ENCODE results near the gene MMGT1. TPM values are rescaled to one million over a fixed set of nuclear protein-coding genes. Genes with fewer than 3 reads are reported as not detected.
"Not testable (repeated sequence)": the region's sequence is repeated elsewhere in the genome, so short reads cannot be mapped to it uniquely, and the experiment has no call there.

The MMGT1 gene
- total RNA-seq, 1 experiment from 2014 or later, result 21.1 TPM

DNA sequence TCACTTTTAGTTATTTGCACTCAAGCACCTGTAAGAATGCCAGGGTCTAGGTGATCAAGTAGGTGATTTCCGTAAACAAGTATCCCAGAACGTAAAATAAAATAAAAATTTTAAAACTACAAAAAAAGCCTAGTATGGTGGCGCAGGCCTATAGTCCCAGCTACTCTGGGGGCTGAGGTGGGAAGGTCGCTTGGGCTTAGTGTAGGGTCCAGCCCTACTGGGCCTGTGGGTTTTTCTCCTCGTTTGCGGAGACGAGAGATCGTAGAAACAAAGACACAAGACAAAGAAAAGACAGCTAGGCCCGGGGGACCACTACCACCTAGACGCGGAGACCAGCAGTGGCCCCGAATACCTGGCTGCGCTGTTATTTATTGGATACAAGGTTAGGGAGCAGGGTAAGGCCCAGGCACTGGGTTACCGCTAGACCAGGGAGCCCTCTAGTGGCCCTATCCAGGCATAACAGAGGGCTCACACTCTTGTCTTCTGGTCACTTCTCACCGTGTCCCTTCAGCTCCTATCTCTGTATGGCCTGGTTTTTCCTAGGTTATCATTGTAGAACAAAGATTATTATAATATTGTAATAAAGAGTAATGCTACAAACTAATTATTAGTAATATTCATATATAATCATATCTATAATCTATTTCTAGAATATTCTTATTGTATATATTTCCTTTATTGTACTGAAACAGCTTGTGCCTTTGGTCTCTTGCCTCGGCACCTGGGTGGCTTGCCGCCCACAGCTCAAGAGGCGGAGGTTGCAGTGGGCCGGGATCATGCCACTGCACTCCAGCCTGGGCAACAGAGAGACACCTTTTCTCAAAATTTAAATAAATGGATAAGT lies 41.9 kb downstream of the MMGT1 start:
- in situ Hi-C loops (cut with HindIII; ENCODE audit: low sequenced_read_pairs), result no loop called here
- DNase-seq (ENCODE audit: low spot score), result peak; percentile 64

DNA sequence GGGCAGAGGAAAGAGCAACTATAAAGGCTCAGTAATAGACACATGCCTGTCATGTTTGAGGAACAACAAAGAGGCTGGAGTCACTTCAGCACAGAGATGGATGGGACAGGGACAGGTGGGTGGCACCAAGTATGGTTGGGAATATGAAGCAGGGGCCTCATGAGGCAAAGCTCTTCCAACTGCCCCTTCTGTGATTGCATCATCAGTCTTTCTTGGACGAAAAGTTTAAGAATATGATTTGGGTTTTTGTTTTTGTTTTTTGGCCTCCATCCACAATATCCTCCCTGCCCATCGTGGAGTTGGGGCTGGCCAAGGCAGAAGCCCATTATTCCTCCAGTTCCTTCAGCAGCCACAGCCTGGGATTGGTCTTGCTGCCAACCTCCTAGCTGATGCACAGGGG lies 45.9 kb downstream of the MMGT1 start:
- no peak for DNase-seq (ENCODE audit: low spot score)
- in situ Hi-C loops (cut with HindIII; ENCODE audit: low sequenced_read_pairs), result no loop called here

DNA sequence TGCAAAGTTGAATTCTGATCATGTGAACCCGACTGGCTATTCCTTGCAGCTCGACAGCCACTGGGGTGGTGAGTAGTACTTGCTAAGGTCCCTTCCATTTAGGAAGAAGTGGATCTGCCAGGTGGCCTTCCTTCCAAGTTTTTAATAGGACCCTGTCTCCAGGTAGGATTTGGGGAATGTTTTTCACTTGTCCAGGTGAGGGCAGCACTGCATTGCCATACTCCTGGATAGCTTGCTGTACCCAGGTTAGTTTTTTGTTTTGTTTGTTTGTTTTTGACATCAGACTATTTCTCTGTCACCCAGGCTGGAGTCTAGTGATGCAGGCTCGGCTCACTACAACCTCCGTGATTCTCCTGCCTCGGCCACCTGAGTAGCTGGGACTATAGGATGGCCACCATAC lies 50.4 kb downstream of the MMGT1 start:
- no peak for DNase-seq (ENCODE audit: low spot score)
- in situ Hi-C loops (cut with HindIII; ENCODE audit: low sequenced_read_pairs), result no loop called here

DNA sequence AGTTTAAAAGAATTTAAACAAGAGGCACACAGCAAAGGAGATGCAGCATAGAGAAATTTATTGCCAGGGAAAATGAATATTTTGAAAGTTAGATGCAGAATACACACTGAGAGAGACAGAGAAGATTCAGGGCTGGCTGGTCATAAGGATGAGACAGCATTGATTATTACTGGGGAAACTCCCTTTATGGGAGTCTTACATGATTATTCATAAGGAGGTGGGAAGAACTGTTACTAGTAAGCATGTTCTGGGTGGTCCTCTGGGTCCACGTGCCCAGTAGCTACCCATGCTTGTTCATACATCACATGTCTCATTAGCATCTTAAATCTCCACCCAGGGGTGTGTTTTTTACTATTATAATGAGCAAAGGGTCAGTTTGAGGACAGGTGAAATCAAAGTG lies 53.3 kb downstream of the MMGT1 start:
- in situ Hi-C loops (cut with HindIII; ENCODE audit: low sequenced_read_pairs); DNase-seq (ENCODE audit: low spot score): not testable (repeated sequence)

DNA sequence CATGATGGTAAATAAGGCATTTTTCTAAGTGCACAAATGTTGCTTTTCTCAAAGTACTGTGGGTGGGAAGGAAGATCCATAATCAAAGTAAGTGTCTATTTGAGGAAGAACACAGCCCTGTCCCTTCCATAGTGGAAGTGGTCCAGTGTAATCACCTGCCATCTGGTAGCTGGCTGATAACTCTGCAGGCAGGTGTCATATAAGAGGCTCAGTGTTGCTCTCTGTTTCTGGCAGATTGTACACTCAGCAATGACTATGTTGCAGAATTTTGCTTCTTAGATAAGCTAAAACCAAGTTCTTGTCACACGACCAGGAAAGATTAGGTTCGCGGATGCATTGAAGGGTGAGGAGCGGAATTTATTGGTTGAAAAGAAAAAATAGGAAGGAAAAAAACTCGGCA lies 59.4 kb downstream of the MMGT1 start:
- peak; percentile 85 for DNase-seq (ENCODE audit: low spot score)
- in situ Hi-C loops (cut with HindIII; ENCODE audit: low sequenced_read_pairs), result no loop called here

Other genes with a start within 250 kb of the MMGT1 start
- gene CT45A3, start 205.8 kb downstream of the MMGT1 start, total RNA-seq (2014; rRNA removed; shearing (Covaris generic)), result 1.7 TPM in 1 of 2 replicates, not detected in the other
- gene CT45A5, start 188.5 kb downstream of the MMGT1 start, total RNA-seq (2014; rRNA removed; shearing (Covaris generic)), result 0.61 TPM in 1 of 2 replicates, not detected in the other
- not detected in 2 replicates for gene CT45A6, start 171.2 kb downstream of the MMGT1 start, total RNA-seq (2014; rRNA removed; shearing (Covaris generic))
- not detected in 2 replicates for gene CT45A2, start 154.0 kb downstream of the MMGT1 start, total RNA-seq (2014; rRNA removed; shearing (Covaris generic))
- not detected in 2 replicates for gene CT45A7, start 136.7 kb downstream of the MMGT1 start, total RNA-seq (2014; rRNA removed; shearing (Covaris generic))
- gene CT45A8, start 119.5 kb downstream of the MMGT1 start, total RNA-seq (2014; rRNA removed; shearing (Covaris generic)), result not detected in 2 replicates
- gene CT45A9, start 102.2 kb downstream of the MMGT1 start, total RNA-seq (2014; rRNA removed; shearing (Covaris generic)), result not detected in 2 replicates
- not detected in 2 replicates for gene CT45A10, start 80.5 kb downstream of the MMGT1 start, total RNA-seq (2014; rRNA removed; shearing (Covaris generic))
- gene SAGE1, start 80.3 kb downstream of the MMGT1 start, total RNA-seq (2014; rRNA removed; shearing (Covaris generic)), result not detected in 2 replicates
- gene SLC9A6, start 11.4 kb upstream of the MMGT1 start, total RNA-seq (2014; rRNA removed; shearing (Covaris generic)), result 5.5 and 6.4 TPM in 2 replicates
- gene FHL1, start 173.5 kb upstream of the MMGT1 start, total RNA-seq (2014; rRNA removed; shearing (Covaris generic)), result 4.5 and 5.1 TPM in 2 replicates